22Rv1 (cell line): ENCODE data around the gene SRP68.

Experiments
- CTCF ChIP-seq: fragments of 450-650 bp; IDR thresholded peaks from 2 replicates; pipeline ENCODE4 v1.5.1; 2017; ENCODE audit warnings: mild to moderate bottlenecking
- ZFX ChIP-seq: fragments of 450-650 bp; IDR thresholded peaks from 2 replicates; pipeline ENCODE4 v1.6.1; 2017; ENCODE audit warnings: antibody characterized with exemption, borderline replicate concordance

DNA sequence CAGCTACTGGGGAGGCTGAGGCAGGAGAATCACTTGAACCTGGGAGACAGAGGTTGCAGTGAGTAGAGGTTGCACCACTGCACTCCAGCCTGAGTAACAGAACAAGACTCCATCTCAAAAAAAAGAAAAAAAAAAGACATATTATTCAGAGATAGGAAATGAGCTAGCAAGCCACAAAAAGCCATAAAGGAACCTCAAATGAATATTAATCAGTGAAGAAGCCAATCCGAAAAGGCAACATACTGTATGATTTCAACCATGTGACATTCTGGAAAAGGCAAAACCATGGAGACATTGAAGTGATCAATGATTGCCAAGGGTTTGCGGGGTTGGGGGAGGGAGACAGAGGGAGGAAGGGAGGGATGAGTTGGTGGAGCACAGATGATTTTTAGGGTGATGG lies 39.6 kb upstream of the SRP68 start:
- TF ChIP-seq CTCF: no peak
- no peak for TF ChIP-seq ZFX
